ENCODE results near the gene CD81.

DNA sequence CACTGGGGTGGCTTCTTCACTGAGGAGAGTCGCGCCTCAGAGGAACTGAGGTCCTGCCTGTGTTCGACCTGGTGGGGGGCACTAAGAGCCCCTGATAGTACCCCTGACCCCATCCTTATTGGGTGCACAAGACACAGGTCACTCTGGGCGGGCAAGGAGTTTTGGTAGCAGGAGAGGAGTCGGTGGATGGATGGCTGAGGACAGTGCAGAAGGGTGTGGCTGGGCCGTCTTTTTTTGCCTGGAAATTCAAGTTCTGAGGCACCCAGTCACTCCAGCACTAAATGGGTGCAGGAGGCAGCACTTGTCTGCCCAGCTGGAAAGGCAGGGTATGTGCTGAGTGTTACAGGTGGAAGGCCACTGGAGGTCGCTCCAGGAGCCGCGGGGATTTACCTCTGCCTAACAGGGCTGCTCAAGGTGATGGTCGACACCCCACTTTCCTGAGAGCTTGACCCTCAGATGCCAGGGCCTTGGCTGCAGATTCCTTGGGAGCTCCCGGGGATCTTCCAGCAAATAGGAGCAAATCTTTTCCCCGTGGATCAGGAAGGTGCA, 24.4 kb downstream of the CD81 start:
- no peak for TF ChIP-seq CTCF (conservative IDR thresholded peaks at IDR 0.05 in 1 of 2, IDR thresholded peaks at IDR 0.05 in 1 of 2; ENCODE audit: low read depth in 1 of 2, low read length in 2 of 2)
- no peak for TF ChIP-seq EZH2 (IDR thresholded peaks at IDR 0.05; ENCODE audit: low read length, missing control alignments)
